G401 (cell line): Measurements from ENCODE around the gene ENSA. TPM values are rescaled to one million over a fixed set of nuclear protein-coding genes. Genes with fewer than 3 reads are reported as not detected.
"Not testable (repeated sequence)": the region's sequence is repeated elsewhere in the genome, so short reads cannot be mapped to it uniquely, and the experiment has no call there.

Experiments used
- DNase-seq: peaks from one replicate; pipeline ENCODE4 v3.0.0-alpha.2; 2015; ENCODE audit warnings: low spot score
- in situ Hi-C: cut with HindIII; loops from 2 replicates; pipeline ENCODE4 v1.10.0; 2016; ENCODE audit warnings: low sequenced_read_pairs, mixed read lengths
- total RNA-seq: library from RNA; depleted of rRNA; stranded (reverse); fragments of >200 nt; shearing (Covaris generic); gene quantifications from 2 replicates; pipeline ENCODE4 v1.2.3, GENCODE V29; 2014; rRNA removed

Gene ENSA, protein sequence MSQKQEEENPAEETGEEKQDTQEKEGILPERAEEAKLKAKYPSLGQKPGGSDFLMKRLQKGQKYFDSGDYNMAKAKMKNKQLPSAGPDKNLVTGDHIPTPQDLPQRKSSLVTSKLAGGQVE
- total RNA-seq = 219 and 372 TPM in 2 replicates

DNA sequence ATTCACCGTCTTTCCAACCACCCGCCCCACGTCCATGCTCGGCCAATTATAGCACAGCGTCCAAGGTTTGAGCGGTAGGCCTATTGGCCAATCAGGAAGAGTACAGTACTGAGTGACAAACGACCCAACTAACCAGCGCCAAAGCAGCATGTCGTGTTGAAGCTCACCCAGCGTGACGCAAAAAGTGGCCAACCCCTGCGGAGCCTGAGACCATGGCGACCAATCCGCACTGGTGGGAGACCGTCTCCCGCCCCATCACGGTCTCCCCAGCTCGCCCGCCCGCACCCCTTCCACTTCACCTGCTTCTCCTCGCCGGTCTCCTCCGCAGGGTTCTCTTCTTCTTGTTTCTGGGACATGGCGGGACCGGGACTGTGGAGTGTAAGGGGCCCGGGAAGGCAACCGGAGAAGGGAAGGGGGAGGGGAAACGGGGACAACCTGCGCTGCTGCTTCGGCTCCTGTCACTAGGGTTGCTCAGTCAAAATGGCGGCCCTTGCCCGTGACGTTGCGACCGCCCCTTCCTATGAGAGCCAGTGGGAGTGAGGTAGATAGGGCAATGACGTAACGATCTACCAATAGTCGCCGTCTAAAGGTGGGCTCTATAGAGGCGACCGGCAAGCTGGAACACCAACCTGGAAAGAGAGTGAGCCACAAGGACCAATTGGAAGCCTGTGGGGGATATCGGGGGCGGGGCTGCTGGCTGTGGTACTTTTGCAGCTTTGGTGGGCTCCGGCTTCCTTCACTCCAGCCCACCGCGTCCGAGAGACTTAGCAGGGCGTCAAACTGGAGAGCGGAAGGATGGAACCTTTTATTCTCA, at the start of gene ENSA:
ENSA (minus strand) TSS at position 498 of the 814 bp plus-strand sequence; CDS start at position 356, 142 bp downstream.
- in situ Hi-C loops = no loop called here
- peak; percentile 100 for DNase-seq

DNA sequence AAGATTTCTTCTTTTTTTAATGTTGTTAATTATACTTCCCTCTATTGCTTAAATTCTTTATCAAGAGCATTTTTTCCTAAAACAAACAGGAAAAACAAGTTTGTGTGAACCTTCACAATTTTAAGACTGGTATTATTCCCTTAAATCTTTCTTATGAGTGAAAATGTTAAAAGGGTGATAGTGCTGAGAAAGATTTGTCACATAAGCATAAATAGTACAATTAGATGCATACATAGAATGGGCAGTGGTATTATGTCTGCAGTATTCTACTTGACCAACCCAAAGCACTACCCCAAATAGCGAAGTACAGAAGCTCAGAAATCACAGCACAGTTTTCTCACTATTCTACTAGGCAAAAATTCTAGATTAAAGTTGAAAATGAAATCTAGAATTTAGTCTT, 49.6 kb upstream of the ENSA start:
- in situ Hi-C loops = no loop called here
- no peak for DNase-seq

DNA sequence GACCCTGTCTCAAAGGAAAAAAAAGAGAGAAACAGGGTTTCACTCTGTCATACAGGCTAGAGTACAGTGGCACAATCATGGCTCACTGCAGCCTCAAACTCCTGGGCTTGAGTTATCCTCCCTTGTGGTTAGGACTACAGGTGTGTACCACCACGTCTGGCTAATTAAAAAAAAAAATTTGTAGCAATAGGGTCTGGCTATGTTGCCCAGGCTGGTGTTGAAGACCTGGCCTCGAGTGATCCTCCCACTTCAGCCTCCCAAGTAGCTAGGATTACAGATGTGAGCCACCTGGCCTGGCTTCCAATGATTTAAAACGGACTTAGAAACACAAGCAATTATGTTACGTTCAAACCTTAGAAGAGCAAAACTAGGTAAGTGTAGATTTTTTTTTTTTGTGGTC, 45.5 kb upstream of the ENSA start:
- in situ Hi-C loops = no loop called here
- DNase-seq = no peak

DNA sequence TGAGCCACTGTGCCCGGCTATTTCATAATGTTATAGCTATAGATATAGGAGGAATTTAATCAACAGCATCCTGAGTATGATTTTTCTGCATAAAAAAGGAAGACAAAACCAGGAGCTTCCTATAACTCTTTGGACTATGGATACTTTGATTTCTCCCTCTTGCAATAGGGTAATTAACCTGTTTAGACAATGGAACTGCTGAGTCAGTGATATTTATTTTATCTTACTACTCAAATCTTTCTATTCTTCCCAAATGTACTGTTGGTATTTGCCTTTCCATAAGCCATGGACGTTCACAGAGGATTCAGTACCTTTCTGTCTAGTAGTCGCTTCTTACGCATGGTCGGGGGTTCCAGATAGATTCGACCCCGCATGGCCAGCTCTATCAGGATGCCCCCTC, 33.9 kb upstream of the ENSA start:
- DNase-seq = no peak
- in situ Hi-C loops = no loop called here

DNA sequence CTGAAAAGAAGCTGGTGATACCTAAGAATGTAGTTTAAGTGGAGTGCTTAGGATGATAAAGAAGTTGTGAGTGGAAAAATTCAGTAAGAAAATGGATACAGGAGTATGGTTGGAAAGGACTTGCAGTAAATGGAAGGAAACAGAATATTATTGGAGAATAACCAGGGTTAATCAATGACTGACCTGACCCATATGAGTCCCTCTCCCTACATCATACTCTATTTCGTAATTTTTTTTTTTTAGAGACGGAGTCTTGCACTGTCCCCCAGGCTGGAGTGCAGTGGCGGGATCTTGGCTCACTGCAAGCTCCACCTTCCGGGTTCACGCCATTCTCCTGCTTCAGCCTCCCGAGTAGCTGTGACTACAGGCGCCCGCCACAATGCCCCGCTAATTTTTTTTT, 33.4 kb upstream of the ENSA start:
- DNase-seq = no peak
- in situ Hi-C loops = no loop called here

DNA sequence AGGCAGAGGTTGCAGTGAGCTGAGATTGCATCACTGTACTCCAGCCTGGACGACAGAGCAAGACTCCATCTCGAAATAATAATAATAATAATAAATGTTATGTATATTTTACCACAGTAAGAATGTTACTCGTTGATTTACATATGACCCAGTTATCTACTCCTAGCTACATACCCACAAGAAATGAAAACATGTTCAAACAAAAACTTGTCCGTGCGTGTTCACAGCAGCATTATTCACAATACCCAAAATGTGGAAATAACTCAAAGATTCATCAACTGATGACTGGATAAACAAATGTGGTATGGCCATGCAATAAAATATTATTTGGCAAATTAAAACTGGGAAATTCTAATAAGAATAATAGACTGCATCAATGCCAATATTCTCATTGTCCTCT, 31.7 kb upstream of the ENSA start:
- DNase-seq = no peak
- in situ Hi-C loops = no loop called here

DNA sequence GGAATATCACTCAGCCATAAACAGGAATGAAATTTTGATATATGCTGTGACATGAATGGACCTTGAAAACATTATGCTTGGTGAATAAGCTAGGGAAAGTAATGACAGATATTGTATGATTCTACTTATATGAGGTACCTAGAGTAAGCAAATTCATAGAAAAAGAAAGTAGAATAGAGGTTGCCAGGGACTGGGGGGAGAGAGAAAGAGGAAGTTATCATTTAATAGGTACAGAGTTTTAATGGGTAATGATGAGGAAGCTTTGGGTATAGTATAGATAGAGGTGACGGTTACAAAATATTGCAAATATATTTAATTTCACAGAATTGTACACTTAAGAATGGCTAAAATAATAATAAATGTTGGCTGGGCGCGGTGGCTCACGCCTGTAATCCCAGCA, 31.2 kb upstream of the ENSA start:
- DNase-seq = no peak
- in situ Hi-C loops = no loop called here

DNA sequence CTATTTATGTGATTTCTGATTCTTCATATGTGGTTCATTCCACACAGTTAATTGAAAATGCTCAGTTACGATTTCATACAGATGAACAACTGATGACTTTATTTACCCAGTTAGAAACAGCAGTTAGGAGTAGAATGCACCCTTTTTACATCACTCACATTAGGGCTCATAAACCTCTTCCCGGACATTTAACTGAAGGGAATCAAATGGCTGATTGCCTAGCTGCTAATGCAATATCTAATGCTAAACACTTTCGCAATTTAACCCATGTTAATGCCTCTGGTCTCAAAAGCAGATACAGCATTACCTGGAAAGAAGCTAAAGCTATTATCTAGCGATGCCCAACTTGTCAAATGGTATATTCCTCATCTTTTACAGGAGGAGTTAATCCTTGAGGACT, 27.7 kb upstream of the ENSA start:
- DNase-seq, in situ Hi-C loops: not testable (repeated sequence)

DNA sequence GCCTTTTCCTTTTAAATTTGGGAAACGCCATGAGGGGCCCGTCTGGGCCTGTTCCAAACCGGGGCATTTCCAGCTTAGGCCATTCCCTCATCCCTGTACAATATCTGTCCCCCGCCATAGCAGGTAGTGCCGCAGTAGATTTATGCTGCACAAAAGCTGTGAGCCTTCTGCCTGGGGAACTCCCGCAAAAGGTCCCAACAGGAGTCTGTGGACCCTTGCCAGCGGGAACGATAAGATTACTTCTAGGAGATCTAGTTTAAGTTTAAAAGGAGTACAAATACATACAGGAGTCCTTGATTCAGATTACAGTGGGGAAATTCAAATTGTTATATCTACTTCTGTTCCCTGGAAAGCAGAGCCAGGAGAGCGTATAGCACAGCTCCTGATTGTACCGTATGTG, 25.2 kb upstream of the ENSA start:
- in situ Hi-C loops = not testable (repeated sequence)

DNA sequence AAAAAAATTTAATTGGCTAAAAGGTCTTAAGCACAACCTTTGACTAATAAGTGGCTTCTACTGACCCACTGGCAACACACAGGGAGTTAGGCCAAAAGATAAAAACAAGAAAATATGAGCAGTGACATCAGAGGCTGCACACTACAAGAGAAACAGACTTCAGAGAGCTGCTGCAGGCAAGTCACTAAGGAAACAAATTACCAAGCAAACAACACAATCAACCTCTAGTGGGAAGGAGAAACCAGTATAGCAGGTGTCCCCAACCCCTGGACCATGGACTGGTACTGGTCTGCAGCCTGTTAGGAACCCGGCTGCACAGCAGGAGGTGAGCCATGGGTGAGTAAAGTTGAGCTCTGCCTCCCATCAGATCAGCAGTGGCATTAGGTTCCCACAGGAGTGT, 20.8 kb upstream of the ENSA start:
- in situ Hi-C loops = no loop called here
- no peak for DNase-seq

More for the DNA sequence above, 25.2 kb upstream of the ENSA start:
- not testable (repeated sequence) for DNase-seq

DNA sequence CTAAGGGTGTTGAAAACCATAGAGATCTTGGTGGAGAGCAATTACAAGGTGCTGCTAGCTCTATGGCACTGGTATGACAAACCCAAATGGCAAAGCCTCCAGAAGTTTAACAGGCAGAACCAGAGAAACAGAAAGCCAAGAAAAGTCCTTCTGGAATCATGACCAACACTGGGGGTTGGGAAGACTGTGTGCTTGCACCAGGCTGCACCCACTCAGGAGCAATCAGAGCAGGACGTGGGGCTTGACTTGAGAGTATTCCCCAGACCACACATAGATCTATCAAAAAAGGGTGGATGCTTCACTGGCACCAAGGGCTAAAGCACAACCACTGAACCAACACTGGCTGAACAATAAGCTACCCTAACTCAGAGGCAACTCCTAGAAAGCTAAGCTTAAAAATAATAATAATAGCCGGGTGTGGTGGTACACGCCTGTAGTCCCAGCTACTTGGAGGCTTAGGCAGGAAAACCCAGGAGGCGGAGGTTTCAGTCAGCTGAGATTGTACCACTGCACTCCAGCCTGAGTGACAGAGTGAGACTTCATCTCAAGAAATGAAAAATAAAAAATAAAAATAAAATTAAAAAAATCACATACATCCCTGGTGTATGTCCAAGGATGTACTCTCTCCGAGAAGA, 20.1 kb upstream of the ENSA start:
- DNase-seq = no peak
- in situ Hi-C loops = no loop called here

DNA sequence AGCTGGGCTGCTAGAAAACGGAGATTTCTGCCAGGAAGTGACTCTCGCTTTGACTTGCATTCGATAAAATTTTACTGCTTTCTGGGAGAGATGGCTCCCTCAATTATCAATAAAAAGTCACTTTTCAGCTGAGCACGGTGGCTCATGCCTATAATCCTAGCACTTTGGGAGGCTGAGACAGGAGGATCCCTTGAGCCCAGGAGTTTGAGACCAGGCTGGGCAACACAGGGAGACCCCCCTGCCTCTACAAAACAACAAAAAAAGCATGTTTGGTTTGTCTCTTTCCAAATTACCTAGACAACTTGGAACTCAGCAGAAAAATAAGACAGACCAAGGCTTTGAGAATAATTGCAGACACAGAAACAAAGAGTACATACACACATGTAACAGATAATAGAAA, 12.9 kb upstream of the ENSA start:
- no peak for DNase-seq
- in situ Hi-C loops = no loop called here

DNA sequence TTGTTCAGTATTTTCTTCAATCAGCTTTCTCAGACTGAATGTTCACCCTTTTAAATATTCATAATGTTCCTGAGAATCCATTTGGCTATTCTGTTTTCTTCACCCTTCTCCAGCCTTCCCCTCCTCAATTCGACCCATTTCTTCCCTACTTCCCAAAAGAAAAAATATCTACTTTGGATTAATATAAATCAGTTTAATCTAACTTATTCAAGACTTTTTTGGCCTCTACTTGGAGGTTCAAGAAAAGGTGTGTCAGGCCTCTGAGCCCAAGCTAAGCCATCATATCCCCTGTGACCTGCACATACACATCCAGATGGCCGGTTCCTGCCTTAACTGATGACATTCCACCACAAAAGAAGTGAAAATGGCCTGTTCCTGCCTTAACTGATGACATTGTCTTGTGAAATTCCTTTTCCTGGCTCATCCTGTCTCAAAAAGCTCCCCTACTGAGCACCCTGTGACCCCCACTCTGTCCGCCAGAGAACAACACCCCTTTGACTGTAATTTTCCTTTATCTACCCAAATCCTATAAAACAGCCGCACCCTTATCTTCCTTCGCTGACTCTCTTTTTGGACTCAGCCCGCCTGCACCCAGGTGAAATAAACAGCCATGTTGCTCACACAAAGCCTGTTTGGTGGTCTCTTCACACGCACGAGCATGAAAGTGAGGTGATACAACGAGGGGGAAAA, 11.9 kb upstream of the ENSA start:
- in situ Hi-C loops, DNase-seq: not testable (repeated sequence)

DNA sequence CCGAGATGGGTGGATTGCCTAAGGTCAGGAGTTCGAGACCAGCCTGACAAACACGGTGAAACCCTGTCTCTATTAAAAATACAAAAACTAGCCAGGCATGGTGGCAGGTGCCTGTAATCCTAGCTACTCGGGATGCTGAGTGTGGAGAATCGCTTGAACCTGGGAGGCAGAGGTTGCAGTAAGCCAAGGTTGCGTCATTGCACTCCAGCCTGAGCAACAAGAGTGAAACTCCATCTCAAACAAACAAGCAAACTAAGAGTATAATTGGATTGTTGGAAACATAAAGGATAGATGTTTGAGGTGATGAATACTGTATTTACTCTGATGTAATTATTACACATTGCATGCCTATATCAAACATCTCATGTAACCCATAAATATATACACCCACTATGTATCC, 9.0 kb upstream of the ENSA start:
- DNase-seq, in situ Hi-C loops: not testable (repeated sequence)

DNA sequence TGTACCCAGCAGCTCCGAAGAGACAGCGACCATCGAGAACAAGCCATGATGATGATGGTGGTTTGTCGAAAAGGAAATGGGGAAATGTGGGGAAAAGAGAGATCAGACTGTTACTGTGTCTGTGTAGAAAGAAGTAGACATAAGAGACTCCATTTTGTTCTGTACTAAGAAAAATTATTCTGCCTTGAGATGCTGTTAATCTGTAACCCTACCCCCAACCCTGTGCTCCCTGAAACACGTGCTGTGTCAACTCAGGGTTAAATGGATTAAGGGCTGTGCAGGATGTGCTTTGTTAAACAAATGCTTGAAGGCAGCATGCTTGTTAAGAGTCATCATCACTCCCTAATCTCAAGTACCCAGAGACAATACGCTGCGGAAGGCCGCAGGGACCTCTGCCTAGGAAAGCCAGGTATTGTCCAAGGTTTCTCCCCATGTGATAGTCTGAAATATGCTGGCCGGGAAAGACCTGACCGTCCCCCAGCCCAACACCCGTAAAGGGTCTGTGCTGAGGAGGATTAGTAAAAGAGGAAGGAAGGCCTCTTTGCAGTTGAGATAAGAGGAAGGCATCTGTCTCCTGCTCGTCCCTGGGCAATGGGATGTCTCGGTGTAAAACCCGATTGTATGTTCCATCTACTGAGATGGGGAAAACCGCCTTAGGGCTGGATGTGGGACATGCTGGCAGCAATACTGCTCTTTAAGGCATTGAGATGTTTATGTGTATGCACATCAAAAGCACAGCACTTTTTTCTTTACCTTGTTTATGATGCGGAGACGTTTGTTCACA, 5.6 kb upstream of the ENSA start:
- DNase-seq = not testable (repeated sequence)

DNA sequence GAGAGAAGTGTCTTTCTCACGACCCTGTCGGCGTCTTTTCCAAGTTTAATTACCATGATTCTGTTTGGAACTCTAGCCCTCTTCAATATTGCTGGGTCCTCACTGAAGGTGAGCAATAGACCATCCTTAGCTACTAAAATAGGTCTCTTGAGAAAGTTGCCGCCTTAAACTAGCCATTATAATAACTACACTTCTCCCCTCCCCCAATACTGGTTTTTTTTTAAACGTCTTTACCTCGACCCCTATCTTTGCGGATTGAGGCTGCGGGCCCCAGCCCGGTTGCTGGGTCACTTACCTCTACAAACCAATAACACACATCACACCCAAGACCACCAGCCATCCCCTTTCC, 672 bp downstream of the ENSA start:
- no peak for DNase-seq
- in situ Hi-C loops = no loop called here

More for the DNA sequence above, 5.6 kb upstream of the ENSA start:
- in situ Hi-C loops = not testable (repeated sequence)

DNA sequence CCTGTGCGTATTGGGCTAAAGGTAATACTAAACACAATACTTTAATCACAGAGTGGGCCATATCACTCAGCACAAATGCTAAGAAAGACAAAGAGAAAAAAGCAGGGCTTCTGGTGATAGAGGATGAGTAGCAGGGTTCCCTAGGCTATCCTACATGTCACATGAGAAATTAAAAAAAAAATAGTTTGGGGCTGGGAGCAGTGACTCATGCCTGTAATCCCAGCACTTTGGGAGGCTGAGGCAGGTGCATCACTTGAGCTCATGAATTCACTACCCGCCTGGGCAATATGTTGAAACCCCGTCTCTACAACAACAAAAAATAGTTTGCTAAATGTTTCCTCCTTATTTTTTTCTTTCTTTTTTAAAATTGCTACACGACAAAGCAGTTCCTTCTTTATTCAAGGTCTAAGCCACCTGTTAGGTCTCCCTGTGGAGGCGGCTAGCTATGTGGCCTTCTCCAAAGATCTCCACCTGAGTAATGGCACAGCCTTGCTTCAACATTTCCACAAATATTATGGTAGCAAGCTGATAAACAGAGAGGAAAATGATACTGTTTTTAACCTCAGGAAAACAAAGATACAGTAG, 1.5 kb downstream of the ENSA start:
- no peak for DNase-seq
- in situ Hi-C loops = no loop called here

DNA sequence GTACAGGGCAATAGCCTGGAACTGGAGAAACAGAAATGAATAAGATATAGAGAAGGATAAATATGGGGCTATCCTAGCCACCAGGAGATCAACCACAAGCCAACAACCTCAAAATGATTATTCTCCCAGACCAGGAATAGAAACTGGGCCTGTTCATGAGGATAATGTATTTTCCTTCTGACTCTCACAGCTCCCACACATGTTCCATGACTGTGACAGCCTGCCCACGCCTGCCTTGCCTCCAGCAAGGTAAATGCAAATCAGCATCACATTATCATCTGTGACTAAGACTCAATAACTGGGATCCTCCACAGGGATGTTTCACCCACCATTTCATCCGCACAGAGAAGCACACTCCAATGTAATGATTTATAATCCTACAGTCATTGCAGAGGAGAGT, 3.3 kb downstream of the ENSA start:
- DNase-seq = no peak
- in situ Hi-C loops = no loop called here

DNA sequence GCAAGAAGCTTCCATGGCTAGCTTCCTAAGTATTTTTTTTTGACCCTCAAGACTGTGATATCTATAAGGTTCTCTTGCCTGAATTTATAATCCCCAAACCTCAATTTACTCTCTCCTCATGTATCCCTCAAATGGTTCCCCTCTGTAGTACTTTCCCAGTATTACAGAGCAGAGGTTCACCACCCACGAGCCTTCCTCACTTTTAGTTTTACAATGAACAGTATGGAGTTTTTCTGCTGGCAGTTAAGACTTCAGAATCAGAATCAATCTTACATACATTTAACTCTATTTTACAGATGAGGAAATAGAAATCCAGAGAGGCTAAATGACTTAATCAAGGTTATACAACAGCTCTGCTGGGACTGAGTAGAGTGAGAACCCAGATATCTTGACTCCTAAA, 4.9 kb downstream of the ENSA start:
- DNase-seq, in situ Hi-C loops: not testable (repeated sequence)
